HG02852 (cell line): ENCODE results near the gene HECTD3.
A peak's percentile ranks its signal among the peaks of the same experiment; 100 is the strongest.

ENCODE experiments used
- ATAC-seq: cut with Tn5 transposase; IDR thresholded peaks from one replicate; pipeline ENCODE4 v1.9.1; 2021; ENCODE audit warnings: mild to moderate bottlenecking, moderate library complexity; ENCODE audit not compliant: unreplicated experiment

The HECTD3 gene

DNA sequence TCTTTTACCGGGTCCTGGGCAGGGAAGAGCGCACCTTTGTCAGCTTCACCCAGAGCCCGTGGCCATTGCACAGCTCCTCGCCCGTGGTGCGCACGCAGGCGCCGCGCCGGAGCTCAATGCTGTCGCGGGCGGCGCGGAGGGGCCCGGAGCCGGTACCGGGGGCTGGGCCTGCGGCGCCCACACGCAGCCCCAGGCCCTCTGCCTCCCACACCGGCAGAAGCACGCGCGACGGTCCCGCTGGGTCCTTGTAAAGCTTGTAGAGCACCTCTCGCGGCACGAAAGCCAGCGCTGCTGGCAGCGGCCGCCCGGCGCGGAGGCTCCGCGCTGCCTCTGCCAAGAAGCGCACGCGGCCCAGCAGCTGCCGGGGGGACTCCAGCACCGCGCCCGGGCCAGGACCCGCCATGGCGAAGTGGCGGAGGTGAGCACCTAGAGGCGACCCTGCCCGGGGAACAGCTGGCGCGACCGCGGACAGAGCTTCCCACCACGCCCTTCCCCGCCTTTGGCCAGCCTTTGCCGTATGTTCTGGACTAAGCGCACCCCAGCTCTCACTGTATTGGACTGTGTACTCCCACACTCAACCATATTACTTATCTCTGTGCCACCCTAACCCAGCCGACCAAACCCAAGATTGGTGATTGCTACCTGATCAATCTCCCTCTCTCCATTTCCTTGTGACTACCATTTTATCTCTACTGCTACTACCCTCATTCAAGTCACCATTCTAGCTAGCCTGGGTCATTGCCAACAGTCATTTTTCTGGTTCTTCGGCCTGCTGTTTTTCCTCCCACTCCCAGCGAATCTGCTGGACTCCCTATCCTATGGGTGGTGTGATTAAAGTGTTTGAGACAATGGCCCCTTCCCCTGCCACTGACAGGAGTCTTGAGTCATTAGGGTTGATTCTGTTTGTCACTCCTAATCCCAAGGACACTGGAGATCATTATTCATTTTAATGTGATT, at the start of gene HECTD3:
Gene HECTD3 (minus strand): TSS at position 470 of the 957 bp plus-strand sequence. CDS start 67 bp downstream, at position 403.
- ATAC-seq = peak; percentile 76

DNA sequence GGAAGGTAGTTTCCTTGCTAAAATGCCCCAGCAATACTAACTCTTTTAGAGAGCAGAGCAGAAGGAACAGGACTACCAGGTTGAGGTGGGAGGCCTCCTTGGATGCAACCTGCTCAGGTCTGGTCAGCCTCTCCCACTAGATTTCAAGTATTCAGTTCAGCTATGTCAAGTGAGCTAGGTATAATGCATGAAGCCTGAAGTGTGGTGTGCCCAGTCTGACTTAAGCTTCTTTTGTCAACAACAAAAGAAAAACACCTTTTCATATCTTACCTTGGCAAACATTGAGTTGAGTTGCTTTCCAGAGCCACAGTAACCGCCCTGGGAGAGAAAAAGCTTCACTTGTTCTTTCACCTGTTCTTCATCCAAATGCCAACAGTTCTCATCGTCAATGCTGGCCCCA, 48.7 kb upstream of the HECTD3 start:
- no peak for ATAC-seq

DNA sequence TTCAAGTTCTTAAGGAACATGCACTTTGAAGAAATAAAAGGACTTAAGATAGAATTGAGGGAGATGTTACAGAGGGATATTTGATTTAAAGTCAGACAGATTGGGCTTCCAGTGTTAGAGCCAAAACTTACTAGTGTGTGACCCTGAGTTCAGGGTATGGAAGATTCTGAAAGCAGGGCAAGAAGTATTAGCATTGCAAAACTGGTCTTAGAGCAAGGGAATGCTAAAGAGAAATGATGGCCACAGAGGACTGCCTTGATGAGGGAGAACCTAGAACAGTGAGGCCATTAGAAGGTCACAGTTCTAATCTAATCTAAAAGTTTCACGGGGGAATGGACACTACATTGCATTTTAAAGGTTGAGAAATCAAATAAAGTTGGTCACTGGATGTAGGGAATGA, 46.4 kb upstream of the HECTD3 start:
- no peak for ATAC-seq

DNA sequence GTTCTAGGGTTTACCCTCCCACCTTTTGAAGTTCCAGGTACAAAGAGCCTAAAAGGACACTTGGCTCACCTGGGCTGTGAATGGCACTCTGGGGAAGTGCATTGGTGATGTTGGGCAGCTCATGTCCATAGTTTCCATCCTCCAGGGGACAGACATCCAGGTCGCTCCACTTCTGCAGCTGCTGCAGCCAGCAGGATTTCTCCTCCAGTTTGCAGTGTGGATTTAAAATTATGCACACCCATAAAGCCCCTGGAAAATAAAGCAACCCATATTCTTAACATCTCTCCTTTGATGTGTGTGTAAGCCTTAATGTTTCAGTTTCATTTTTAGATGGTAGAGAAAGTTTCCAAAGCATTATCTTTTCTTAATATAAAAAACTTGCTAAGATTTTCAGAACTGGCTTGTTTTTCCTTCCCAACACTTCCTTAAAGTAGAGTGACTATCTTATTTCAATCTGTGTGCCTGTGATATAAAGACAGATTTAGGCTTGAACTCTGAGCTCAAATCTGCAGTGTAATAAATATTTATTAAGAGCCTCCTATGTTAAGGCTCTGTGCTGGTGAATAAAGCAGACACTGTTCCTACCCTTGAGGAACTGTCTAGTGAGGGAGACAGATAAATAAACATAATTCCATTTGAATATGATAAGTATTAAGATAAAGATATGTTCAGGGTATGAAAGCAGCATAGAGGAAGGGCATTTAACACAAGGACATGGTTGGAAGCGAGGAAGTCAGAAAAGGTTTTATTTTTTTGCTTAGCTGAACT, 40.1 kb upstream of the HECTD3 start:
- ATAC-seq = no peak

DNA sequence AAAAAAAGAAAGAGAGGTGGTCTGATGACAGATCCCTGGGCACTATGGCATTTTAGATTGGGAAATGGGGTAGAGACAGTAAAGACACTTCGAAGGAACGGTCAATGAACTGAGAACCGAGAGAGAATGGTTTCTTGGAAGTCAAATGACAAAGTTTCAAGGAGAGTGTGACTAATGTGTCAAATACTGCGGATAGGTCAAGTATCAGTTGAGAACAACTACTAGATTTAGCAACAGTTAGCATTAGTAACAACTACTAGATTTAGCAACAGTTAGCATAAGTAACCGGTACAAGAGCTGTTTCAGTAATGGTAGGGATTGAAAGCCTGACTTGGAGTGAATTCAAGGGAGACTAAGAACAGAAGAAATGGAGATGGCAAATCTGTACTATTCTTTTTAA, 35.9 kb upstream of the HECTD3 start:
- no peak for ATAC-seq

DNA sequence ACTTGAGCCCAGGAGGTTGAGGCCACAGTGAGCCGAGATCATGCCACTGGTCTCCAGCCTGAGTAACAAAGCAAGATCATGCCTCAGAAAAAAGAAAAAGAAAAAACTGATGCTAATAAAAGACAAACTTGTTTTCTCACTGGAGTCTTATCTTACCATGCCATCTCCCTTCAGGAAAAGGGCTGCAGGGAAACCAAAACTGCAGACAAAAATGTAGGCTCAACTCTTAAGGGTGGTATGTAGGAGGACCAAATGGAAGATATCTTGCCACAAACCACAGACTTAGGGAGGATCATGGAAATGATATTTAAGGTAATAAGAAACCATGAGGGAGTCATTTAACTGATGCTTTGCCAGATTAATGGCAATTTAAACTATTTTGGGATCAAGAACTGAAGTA, 33.8 kb upstream of the HECTD3 start:
- no peak for ATAC-seq

DNA sequence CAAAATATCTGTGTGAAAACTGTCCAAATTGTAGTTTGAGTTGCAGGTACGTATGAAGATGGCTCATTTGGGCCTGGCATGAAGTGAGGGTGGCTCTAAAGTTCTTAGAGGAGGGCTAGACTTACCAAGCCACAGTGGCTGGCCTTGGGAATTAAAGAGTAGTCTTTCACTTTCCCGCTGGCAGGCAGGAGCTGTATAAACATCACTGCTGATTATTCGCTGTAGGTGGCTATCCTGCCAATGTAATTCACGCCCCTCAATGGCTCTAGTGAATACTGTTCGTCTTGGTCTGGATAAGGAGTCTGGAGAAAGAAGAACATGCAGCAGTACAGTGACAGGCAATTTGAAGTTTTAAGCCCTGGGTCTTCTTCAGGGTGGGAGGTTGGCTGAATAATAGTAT, 32.0 kb upstream of the HECTD3 start:
- ATAC-seq = no peak

DNA sequence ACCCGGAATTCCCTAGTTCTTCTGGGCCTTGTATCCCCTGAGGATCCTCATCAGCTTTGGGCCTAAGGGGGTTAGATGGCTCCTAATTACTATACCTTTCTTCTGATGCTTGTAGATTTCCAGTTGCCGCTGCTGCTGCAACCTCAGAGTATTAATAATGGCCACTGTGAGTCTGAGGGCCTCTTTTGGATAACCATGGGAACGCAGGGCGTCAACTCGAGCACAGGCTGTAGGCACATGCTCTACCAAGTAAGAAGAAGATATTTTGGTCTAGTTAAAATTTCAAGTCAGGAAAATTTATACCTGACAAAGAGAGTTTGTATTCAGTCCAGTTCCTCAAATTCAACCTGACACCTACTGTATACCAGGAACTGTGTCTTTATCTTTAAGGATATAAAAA, 29.2 kb upstream of the HECTD3 start:
- ATAC-seq = no peak

DNA sequence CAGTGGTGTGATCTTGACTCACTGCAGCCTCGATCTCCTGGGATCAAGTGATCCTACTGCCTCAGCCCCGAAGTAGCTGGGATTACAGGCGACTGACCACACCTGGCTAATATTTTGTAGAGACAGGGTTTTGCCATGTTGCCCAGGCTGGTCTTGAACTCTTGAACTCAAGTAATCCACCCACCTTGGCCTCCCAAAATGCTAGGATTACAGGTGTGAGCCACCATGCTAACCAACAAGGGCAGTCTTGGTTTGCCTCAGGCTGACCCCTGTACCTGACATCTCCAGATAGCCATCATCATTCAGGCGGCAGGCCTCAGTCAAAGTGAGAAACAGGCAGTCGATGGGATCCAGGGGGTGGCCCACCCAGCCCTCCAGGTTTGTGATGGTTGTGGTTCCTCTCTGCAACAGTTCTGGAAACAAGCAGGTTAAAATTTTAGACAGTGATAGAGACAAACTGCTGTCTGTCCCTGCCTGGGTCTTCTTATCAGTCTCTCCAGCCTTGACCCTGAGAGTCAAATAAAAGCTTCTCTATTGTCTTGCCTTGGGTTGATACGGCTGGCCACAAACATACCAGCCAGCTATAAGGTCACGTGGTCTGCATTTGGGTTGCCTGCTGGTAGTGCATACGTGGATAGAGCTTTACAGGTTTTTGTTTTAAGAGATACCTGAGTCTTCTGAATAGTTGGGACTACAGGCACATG, 27.7 kb upstream of the HECTD3 start:
- ATAC-seq = no peak

DNA sequence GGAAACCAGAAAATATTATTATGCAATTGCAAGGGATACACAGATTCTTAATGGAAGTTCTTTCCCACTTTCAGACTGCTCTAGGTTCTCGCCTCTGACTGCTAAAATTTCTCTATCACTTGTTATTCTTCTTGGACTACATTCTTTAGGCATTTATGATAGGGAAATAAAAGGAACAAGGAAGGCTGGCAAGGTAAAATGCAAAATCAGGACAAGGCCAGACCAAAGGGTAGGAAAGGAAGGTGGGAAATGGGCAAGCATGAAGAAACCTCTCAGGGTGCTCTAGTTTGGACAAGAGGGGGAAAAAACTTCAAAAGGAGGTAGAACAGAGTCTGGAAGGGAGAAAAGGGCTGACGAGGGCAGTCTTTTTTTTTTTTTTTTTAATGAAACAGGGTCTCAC, 27.1 kb upstream of the HECTD3 start:
- no peak for ATAC-seq

DNA sequence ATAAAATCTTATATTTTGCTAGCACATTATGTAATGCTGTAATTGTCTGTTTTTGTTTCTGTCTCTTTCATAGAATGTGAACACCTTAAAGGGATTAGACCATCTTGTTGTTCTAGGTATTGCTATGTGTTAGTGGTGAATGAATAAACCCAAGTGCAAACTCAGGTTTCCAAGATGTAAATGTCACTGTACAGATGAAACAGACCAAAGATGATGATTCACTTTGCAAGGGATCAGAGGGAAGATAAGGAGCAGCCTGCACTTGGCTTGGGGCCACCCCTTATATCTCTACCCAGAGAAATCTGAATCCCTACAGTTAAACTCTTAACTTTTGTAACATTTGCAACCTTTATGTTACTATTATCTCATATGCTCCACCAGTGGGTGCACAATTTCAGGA, 26.3 kb upstream of the HECTD3 start:
- no peak for ATAC-seq

DNA sequence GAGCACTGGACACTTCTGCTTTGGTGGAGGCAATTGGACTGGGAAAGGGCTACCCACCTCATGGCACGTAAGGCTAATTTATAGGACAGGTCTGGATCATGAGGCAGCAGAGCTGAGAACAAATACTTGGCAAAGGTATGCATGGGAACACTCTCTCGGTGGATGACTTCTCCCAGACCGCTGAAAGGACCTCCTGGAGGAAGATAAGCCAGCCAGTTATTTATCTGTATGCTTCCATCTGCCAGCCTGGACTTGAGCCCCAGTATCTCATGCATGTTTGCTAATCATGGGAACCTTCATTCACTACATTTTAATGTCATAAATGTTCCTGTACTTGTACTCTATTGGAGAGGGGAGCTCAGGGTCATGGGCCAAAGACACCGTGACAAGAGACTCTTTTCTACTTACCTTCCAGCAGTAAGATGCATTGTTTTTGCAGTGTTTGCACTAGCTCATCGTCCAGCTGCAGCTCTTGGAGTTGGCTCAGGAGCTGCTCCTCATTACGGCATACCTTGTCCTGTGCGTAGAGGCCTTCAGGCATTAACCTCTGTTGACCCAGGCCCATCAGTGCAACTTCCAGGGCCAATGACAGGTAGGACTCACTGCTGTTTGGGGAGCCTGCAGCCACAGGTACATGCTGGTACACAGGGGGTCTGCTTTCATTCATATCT, 24.6 kb upstream of the HECTD3 start:
- no peak for ATAC-seq

DNA sequence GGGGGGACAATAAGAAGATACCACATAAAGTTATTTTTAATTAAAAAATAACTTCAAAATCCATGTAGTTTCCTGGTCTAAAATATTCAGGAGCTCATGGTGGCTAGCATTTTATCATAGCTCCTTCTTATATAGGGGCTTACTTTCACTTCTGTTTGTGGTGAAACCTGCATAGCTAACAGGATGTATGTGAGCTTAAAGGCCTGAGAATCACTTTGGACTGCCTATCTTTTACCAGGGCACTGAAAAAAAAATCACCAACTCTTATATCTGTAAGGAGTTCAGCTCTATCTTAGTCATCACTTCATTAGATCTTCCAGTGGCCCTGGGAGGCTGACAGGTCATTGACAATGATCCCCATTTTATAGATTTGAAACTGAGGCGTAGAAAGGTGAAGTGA, 22.2 kb upstream of the HECTD3 start:
- peak; percentile 54 for ATAC-seq

DNA sequence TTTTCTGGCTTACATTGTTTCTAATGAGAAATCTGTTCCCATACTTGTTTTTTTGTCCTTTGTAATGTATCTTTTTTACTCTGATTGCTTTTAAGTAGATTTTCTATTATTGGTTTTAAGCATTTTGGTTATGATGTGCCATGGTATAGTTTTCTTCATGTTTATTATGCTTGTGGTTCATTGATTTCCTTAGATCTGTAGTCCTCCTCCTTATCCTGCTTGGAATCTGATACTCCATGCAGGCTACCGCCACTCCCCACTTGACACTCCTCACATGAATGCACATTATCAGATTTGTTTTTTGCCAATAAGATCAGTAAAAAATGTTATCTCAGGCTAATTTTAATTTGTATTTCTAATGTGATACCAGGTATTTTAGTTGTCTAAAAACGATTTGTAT, 21.7 kb upstream of the HECTD3 start:
- no peak for ATAC-seq

DNA sequence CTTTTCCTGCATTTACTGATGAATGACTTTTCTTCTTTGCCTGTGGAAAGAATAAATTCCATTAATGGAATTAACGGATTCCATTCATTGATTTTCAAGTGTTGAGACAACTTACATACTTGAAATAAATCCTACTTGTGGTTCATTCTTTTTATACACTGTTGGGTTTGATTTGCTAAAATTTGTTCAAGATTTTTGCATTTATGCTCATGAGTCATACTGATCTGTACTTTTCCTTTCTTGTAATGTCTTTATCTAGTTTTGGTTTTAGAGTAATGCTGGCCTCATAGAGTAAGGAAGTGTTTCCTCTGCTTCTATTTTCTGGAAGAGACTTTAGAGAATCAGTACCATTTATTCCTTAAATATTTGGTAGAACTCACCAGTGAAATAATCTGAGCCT, 15.3 kb upstream of the HECTD3 start:
- no peak for ATAC-seq

DNA sequence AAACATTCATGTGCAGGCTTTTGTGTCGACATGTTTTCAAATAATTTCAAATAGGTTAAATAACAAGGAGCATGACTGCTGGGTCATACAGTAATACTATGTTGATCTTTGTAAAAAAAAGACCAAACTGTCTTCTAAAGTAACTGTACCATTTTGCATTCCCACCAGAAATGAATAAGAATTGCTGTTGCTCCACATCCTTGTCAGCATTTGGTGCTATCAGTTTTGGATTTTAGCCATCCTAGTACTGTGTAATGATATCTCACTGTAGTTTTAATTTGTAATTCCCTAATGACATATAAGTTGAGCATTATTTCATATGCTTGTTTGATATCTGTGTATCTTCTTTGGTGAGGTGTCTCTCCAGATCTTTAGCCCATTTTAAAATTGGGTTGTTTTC, 12.5 kb upstream of the HECTD3 start:
- ATAC-seq = no peak

DNA sequence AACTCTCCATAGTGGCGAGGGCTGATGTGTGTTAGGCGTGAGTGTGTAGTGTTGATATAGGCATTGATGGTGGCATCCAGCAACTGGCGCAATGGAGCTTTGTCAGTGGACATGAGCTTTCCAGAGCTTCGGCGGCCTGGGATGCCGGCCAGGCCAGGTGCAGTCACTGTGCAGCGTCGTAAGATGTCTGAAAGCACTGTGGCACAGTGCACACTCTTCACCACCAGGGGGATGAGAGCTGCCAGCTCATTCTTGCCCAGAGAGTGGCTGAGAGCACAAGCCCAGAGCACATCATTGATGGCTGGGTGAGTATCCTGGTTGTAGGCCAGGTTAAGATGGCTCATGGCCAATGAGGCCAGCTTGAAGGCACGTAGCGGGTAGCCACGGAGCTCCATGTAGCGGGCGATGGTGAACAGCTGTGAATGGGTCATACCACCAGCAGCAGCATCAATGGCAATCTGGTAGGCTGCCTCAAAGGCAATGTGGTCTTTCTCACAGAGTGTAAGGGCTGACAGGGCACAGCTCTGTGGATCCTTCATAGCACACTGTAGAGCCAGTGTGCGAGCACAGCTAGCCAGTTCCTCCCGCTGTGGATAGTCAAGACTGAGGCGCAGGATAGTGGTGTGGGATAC, 7.6 kb upstream of the HECTD3 start:
- ATAC-seq = peak; percentile 72

DNA sequence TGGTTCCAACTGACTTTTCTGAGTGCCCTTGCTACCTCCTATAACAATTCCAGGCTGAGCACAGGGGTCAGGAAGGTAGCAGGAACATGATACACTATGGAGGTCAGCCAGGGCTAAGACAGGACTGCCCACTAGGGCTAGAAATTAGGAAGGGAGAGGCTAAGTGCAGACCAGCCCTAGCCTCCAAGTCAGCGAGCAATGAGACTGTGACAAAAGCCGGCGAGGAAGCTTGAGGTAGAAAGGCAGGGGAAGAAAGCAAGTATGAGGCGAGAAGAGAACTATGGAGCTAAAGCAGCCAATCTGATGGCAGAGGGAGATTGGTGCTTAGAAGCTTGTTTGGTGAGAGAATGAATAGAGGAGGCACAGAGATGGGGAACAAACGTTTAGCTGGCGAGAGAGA, 5.6 kb upstream of the HECTD3 start:
- no peak for ATAC-seq

DNA sequence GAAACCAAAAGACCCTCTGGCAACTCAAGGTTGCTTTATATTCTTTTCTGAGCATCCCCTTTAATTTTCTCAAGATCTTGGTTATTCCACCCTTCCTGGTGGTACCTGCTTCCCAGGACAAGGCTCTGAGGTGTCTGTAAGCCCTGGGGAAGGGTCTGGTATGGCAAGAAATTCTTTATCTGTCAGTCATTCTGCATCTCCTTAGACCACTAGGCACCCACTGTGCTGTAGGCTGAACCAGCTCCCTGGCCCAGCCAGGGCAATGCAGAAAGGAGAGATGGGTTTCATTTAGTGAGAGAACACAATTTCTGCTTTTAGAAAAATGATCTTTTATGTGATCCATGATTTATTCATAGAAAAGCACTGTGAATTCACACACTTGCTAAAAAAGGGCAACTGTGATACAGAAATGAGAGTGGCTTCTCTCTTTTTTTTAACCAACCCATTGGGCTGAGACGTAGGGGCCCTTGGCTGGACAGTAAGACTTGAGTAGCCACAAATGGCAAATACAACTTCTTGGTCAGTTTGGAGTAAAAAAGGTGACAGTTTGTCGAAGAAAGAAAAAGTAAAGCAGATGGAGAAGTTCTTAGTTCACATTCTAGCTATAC, 5.1 kb upstream of the HECTD3 start:
- no peak for ATAC-seq

DNA sequence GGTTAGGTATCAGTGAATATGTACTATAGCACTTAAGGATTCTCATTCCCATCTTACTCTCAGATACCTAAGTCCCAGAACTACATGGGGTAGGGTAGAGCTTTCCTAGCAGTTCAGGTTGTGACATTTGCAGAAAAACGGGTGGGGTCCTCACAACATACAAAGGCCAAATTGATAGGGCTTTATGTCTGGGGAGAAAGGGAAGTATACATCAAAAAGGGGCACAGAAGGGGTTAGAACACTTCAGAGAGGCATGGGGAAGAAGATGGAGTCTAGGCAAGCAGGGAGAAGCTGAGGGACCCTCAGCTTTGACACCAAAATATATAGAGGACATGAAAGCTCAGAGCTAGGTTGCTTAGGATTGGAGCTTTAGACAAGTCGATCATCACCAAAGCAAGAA, 4.6 kb upstream of the HECTD3 start:
- ATAC-seq = no peak
